Parathyroid adenoma (tissue), 2 donors: ENCODE results near the gene PDE6H.

Experiments
- H2AFZ ChIP-seq: fragments of 300-600 bp; sonication (generic); one replicate; pipeline ENCODE4 v1.7.0; 2017; ENCODE audit warnings: antibody characterized with exemption, mild to moderate bottlenecking
- H3K27ac ChIP-seq: fragments of 300-600 bp; sonication (generic); one replicate; pipeline ENCODE4 v1.7.0; 2017
- H3K27me3 ChIP-seq: fragments of 300-600 bp; sonication (generic); one replicate; pipeline ENCODE4 v1.7.0; 2017; ENCODE audit warnings: low read length; ENCODE audit not compliant: control insufficient read depth, insufficient read depth
- H3K36me3 ChIP-seq: fragments of 300-600 bp; sonication (generic); one replicate; pipeline ENCODE4 v1.7.0; 2017; ENCODE audit warnings: low read length; ENCODE audit not compliant: control insufficient read depth, insufficient read depth
- H3K4me1 ChIP-seq: fragments of 300-600 bp; sonication (generic); one replicate; pipeline ENCODE4 v1.7.0; 2017; ENCODE audit warnings: control low read depth
- H3K4me2 ChIP-seq: fragments of 300-600 bp; sonication (generic); one replicate; pipeline ENCODE4 v1.7.0; 2017; ENCODE audit warnings: low read length
- H3K4me3 ChIP-seq: fragments of 300-600 bp; sonication (generic); one replicate; pipeline ENCODE4 v1.7.0; 2017; ENCODE audit warnings: low read depth, low read length
- H3K79me2 ChIP-seq: fragments of 300-600 bp; sonication (generic); one replicate; pipeline ENCODE4 v1.7.0; 2017; ENCODE audit warnings: control low read depth
- H3K9ac ChIP-seq: fragments of 300-600 bp; sonication (generic); one replicate; pipeline ENCODE4 v1.7.0; 2017; ENCODE audit warnings: mild to moderate bottlenecking
- H3K9me3 ChIP-seq: fragments of 300-600 bp; sonication (generic); one replicate; pipeline ENCODE4 v1.7.0; 2017; ENCODE audit warnings: low read length; ENCODE audit not compliant: control insufficient read depth
- CTCF ChIP-seq: fragments of 300-600 bp; sonication (generic); IDR thresholded peaks from one replicate; pipeline ENCODE4 v1.7.0; 2017; ENCODE audit warnings: antibody characterized with exemption, mild to moderate bottlenecking
- donor health status: primary hyperparathyroidism.

PDE6H gene

GRCh38 chr12:14993117-14993516 lies 20.3 kb downstream of the PDE6H start:
- TF ChIP-seq CTCF = no peak
- H3K9ac ChIP-seq = no peak overlapping the region
- no peaks in the 10 kb centered on the region for H3K27me3 ChIP-seq
- H3K4me3 ChIP-seq = no peak overlapping the region
- no peak overlapping the region for H2AFZ ChIP-seq
- no peaks in the 10 kb centered on the region for H3K4me1 ChIP-seq
- no peaks in the 10 kb centered on the region for H3K79me2 ChIP-seq
- H3K36me3 ChIP-seq = no peaks in the 10 kb centered on the region
- H3K4me2 ChIP-seq = no peak overlapping the region
- no peaks in the 10 kb centered on the region for H3K9me3 ChIP-seq
- no peak overlapping the region for H3K27ac ChIP-seq

- no peak for TF ChIP-seq CTCF
- Histone ChIP-seq H3K27me3 (no peaks in the 10 kb centered on the region), H3K9ac (no peak overlapping the region), H3K27ac (no peak overlapping the region), H3K4me2 (no peak overlapping the region), H2AFZ (no peak overlapping the region), H3K36me3 (no peaks in the 10 kb centered on the region), H3K9me3 (no peaks in the 10 kb centered on the region), H3K79me2 (no peaks in the 10 kb centered on the region), H3K4me1 (no peaks in the 10 kb centered on the region), H3K4me3 (no peak overlapping the region)
Observed at GRCh38 chr12:14993537-14994266, 20.9 kb downstream of the PDE6H start.

- Histone ChIP-seq H3K36me3 (no peaks in the 10 kb centered on the region), H3K4me3 (no peak overlapping the region), H3K79me2 (no peaks in the 10 kb centered on the region), H2AFZ (no peak overlapping the region), H3K27ac (no peak overlapping the region), H3K9me3 (no peaks in the 10 kb centered on the region), H3K9ac (no peak overlapping the region), H3K4me1 (no peaks in the 10 kb centered on the region), H3K27me3 (no peaks in the 10 kb centered on the region), H3K4me2 (no peak overlapping the region)
- TF ChIP-seq CTCF = no peak
Observed at GRCh38 chr12:14994610-14995009, 21.8 kb downstream of the PDE6H start.

GRCh38 chr12:14995583-14996425 lies 23.0 kb downstream of the PDE6H start:
- no peaks in the 10 kb centered on the region for H3K36me3 ChIP-seq
- H3K27me3 ChIP-seq = no peaks in the 10 kb centered on the region
- H3K9ac ChIP-seq = no peak overlapping the region
- TF ChIP-seq CTCF = peak; percentile 59
- H3K4me1 ChIP-seq = no peaks in the 10 kb centered on the region
- H3K9me3 ChIP-seq = no peaks in the 10 kb centered on the region
- H3K79me2 ChIP-seq = no peaks in the 10 kb centered on the region
- no peak overlapping the region for H3K4me2 ChIP-seq
- H2AFZ ChIP-seq = peak overlapping the region; percentile 16
- H3K27ac ChIP-seq = no peak overlapping the region
- H3K4me3 ChIP-seq = no peak overlapping the region
